ENCODE measurements around the gene DHH. TPM values are rescaled to one million over a fixed set of nuclear protein-coding genes. Genes with fewer than 3 reads are reported as not detected.
A peak's percentile ranks its signal among the peaks of the same experiment; 100 is the strongest.

DHH gene
- polyA plus RNA-seq, 6 donors from 2014 or later: not detected

GRCh38 chr12:49038291-49038955 lies 56.2 kb downstream of the DHH start:
- peaks cover 0 to 5% (median 4%) of the 10 kb centered on the region in 3 donors for H3K4me1 Mint-ChIP-seq
- no peaks in the 10 kb centered on the region for H3K9me3 Mint-ChIP-seq
- H3K27me3 Mint-ChIP-seq: no peaks in the 10 kb centered on the region
- peaks cover 5 to 23% of the 10 kb centered on the region in 2 donors for H3K36me3 Mint-ChIP-seq
- peak overlapping the region in 3 of 6 donors; percentile 52 to 68 (median 61) for H3K27ac Mint-ChIP-seq
- DNase-seq (no peak), ATAC-seq (ENCODE audit: low read depth in 2 of 2) (no peak)
- no peak overlapping the region for H3K4me3 Mint-ChIP-seq

GRCh38 chr12:49037947-49038237 lies 56.7 kb downstream of the DHH start:
- no peaks in the 10 kb centered on the region for H3K27me3 Mint-ChIP-seq
- peaks cover 5 to 25% of the 10 kb centered on the region in 2 donors for H3K36me3 Mint-ChIP-seq
- DNase-seq (no peak), ATAC-seq (ENCODE audit: low read depth in 2 of 2) (no peak)
- peak overlapping the region in 2 of 6 donors; percentile 5 to 87 for H3K27ac Mint-ChIP-seq
- peaks cover 0 to 5% (median 4%) of the 10 kb centered on the region in 3 donors for H3K4me1 Mint-ChIP-seq
- no peak overlapping the region for H3K4me3 Mint-ChIP-seq
- H3K9me3 Mint-ChIP-seq: no peaks in the 10 kb centered on the region

GRCh38 chr12:49037111-49037946 lies 57.3 kb downstream of the DHH start:
- peaks cover 0 to 5% (median 4%) of the 10 kb centered on the region in 3 donors for H3K4me1 Mint-ChIP-seq
- peaks cover 5 to 22% of the 10 kb centered on the region in 2 donors for H3K36me3 Mint-ChIP-seq
- ATAC-seq (ENCODE audit: low read depth in 2 of 2) (no peak), DNase-seq (no peak)
- peak overlapping the region in 1 of 6 donors; percentile 26 for H3K27ac Mint-ChIP-seq
- no peak overlapping the region for H3K4me3 Mint-ChIP-seq
- no peaks in the 10 kb centered on the region for H3K9me3 Mint-ChIP-seq
- H3K27me3 Mint-ChIP-seq: no peaks in the 10 kb centered on the region

Other genes starting within 250 kb of the DHH start
- 10 to 100 TPM in 5 of 6 donors, 1 to 10 TPM in 1; 9.1 to 51.3 (median 29.9) TPM for gene DDX23, start 242.6 kb downstream of the DHH start, polyA plus RNA-seq (ENCODE audit: low read depth in 6 of 6)
- gene RND1, start 228.9 kb downstream of the DHH start, polyA plus RNA-seq (ENCODE audit: low read depth in 6 of 6): 1 to 10 TPM; 2.0 to 3.8 (median 3.0) TPM
- 10 to 100 TPM; 29.3 to 35.6 (median 32.7) TPM for gene FKBP11, start 169.3 kb downstream of the DHH start, polyA plus RNA-seq (ENCODE audit: low read depth in 6 of 6)
- gene ARF3, start 137.3 kb downstream of the DHH start, polyA plus RNA-seq (ENCODE audit: low read depth in 6 of 6): 10 to 100 TPM; 21.7 to 40.3 (median 25.8) TPM
- gene WNT10B, start 123.1 kb downstream of the DHH start, polyA plus RNA-seq (ENCODE audit: low read depth in 6 of 6): not detected
- gene WNT1, start 116.5 kb downstream of the DHH start, polyA plus RNA-seq (ENCODE audit: low read depth in 6 of 6): under 1 TPM in 1 of 6 donors, not detected in 5; 0.23 TPM
- under 1 TPM in 5 of 6 donors, not detected in 1; 0.12 to 0.52 (median 0.20) TPM for gene DDN, start 95.4 kb downstream of the DHH start, polyA plus RNA-seq (ENCODE audit: low read depth in 6 of 6)
- 10 to 100 TPM; 36.2 to 76.2 (median 52.1) TPM for gene PRKAG1, start 76.0 kb downstream of the DHH start, polyA plus RNA-seq (ENCODE audit: low read depth in 6 of 6)
- 10 to 100 TPM in 3 of 6 donors, 1 to 10 TPM in 3; 2.6 to 33.6 (median 9.7) TPM for gene KMT2D, start 34.0 kb downstream of the DHH start, polyA plus RNA-seq (ENCODE audit: low read depth in 6 of 6)
- gene RHEBL1, start 24.8 kb downstream of the DHH start, polyA plus RNA-seq (ENCODE audit: low read depth in 6 of 6): 1 to 10 TPM; 4.5 to 8.6 (median 6.1) TPM
- 10 to 100 TPM; 42.4 to 93.6 (median 59.1) TPM for gene LMBR1L, start 16.0 kb upstream of the DHH start, polyA plus RNA-seq (ENCODE audit: low read depth in 6 of 6)
- 100 to 1,000 TPM; 355 to 614 (median 402) TPM for gene TUBA1B, start 36.6 kb upstream of the DHH start, polyA plus RNA-seq (ENCODE audit: low read depth in 6 of 6)
- 100 to 1,000 TPM; 272 to 383 (median 304) TPM for gene TUBA1A, start 94.3 kb upstream of the DHH start, polyA plus RNA-seq (ENCODE audit: low read depth in 6 of 6)
- gene TUBA1C, start 170.3 kb upstream of the DHH start, polyA plus RNA-seq (ENCODE audit: low read depth in 6 of 6): 10 to 100 TPM; 17.0 to 38.9 (median 31.9) TPM
- gene PRPH, start 200.3 kb upstream of the DHH start, polyA plus RNA-seq (ENCODE audit: low read depth in 6 of 6): not detected
- gene TROAP, start 228.5 kb upstream of the DHH start, polyA plus RNA-seq (ENCODE audit: low read depth in 6 of 6): 1 to 10 TPM in 1 of 6 donors, under 1 TPM in 1, not detected in 4; 0.86 to 2.1 TPM
- not detected for gene C1QL4, start 242.4 kb upstream of the DHH start, polyA plus RNA-seq (ENCODE audit: low read depth in 6 of 6)

All from naive B cell (primary cell).